Osteocyte (in vitro differentiated cells): ENCODE measurements around the gene LIN54. TPM values are rescaled to one million over a fixed set of nuclear protein-coding genes. Genes with fewer than 3 reads are reported as not detected.
A peak's percentile ranks its signal among the peaks of the same experiment; 100 is the strongest.
"Not testable (repeated sequence)": the region's sequence is repeated elsewhere in the genome, so short reads cannot be mapped to it uniquely, and the experiment has no call there.

ENCODE experiments used
- DNase-seq: peaks from one replicate; pipeline ENCODE4 v3.0.0; 2021; ENCODE audit warnings: mixed read lengths; ENCODE audit not compliant: unreplicated experiment; ENCODE audit errors: extremely low spot score
- H3K27ac Mint-ChIP-seq: one replicate; pipeline ENCODE4 v1.8.0; 2021; ENCODE audit warnings: mild to moderate bottlenecking, mixed read lengths; ENCODE audit not compliant: unreplicated experiment
- H3K27me3 Mint-ChIP-seq: one replicate; pipeline ENCODE4 v1.8.0; 2021; ENCODE audit warnings: mixed read lengths; ENCODE audit not compliant: unreplicated experiment
- H3K36me3 Mint-ChIP-seq: one replicate; pipeline ENCODE4 v1.8.0; 2021; ENCODE audit warnings: mixed read lengths; ENCODE audit not compliant: unreplicated experiment
- H3K4me1 Mint-ChIP-seq: one replicate; pipeline ENCODE4 v1.8.0; 2021; ENCODE audit warnings: mixed read lengths; ENCODE audit not compliant: unreplicated experiment
- H3K4me3 Mint-ChIP-seq: one replicate; pipeline ENCODE4 v1.8.0; 2021; ENCODE audit warnings: mild to moderate bottlenecking, moderate library complexity, mixed read lengths; ENCODE audit not compliant: unreplicated experiment
- H3K9me3 Mint-ChIP-seq: one replicate; pipeline ENCODE4 v1.8.0; 2021; ENCODE audit warnings: mixed read lengths; ENCODE audit not compliant: unreplicated experiment
- total RNA-seq: library from RNA; stranded (reverse); gene quantifications from 2 replicates; pipeline ENCODE4 v1.2.1, GENCODE V29; 2021
- TF ChIP-seq, protein P1 (sequence below): fragments of 200-600 bp; sonication (generic); IDR thresholded peaks from 2 replicates; pipeline ENCODE4 v1.5.0; 2021; ENCODE audit warnings: antibody characterized with exemption, mild to moderate bottlenecking, moderate library complexity

LIN54 gene
- total RNA-seq, 1 donor from 2014 or later, result 12.6 TPM

DNA sequence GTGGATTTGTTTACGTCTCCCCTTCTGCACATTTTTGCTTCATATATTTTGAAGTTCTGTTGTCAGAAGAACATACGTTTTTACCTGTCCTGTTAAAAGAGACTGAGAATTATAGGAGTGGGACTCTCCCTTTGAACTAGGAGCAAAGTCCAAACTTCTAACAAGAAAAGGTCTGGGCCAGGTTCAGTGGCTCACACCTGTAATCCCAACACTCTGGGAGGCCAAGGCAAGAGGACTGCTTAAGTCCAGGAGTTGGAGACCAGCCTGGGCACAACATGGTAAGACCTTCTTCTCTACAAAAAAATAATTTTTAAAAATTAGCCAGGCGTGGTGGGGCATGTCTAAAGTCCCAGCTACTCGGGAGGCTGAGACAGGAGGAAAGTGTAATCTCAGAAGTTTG is 15.8 kb downstream of the LIN54 start:
- TF ChIP-seq, protein P1, sequence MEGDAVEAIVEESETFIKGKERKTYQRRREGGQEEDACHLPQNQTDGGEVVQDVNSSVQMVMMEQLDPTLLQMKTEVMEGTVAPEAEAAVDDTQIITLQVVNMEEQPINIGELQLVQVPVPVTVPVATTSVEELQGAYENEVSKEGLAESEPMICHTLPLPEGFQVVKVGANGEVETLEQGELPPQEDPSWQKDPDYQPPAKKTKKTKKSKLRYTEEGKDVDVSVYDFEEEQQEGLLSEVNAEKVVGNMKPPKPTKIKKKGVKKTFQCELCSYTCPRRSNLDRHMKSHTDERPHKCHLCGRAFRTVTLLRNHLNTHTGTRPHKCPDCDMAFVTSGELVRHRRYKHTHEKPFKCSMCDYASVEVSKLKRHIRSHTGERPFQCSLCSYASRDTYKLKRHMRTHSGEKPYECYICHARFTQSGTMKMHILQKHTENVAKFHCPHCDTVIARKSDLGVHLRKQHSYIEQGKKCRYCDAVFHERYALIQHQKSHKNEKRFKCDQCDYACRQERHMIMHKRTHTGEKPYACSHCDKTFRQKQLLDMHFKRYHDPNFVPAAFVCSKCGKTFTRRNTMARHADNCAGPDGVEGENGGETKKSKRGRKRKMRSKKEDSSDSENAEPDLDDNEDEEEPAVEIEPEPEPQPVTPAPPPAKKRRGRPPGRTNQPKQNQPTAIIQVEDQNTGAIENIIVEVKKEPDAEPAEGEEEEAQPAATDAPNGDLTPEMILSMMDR, result no peak
- Mint-ChIP-seq H3K4me1 (peaks cover 7% of the 10 kb centered on the region), H3K27me3 (no peaks in the 10 kb centered on the region), H3K4me3 (no peak overlapping the region), H3K36me3 (no peaks in the 10 kb centered on the region), H3K27ac (no peak overlapping the region), H3K9me3 (no peaks in the 10 kb centered on the region)
- no peak for DNase-seq

- H3K27me3 Mint-ChIP-seq, result no peaks in the 10 kb centered on the region
Measured at GRCh38 chr4:82989575-82990429, 20.8 kb downstream of the LIN54 start.

DNA sequence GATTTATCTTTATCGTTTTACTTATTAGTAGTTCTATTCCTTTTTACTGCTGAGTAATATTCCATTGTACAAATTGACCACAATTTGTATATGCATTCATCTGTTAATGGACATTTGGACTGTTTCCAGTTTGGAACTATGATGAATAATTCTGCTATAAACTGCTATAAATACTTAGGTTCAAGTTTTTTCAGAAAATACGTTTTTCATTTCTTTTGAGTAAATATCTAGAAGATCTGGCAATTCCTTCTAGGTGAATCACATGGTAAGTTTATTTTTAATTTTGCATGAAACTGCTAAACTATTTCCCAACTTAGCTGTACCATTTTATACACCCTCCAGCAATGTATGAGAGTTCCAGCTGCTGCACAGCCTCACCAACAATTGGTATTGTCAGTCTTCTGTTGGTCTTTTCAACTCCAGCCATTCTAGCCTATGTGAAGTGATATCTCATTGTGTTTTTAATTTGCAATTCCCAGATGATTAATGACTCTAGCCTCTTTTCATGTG is 22.2 kb downstream of the LIN54 start:
- H3K27ac Mint-ChIP-seq, result peak overlapping the region; percentile 78
- H3K9me3 Mint-ChIP-seq, result no peaks in the 10 kb centered on the region
- peaks cover 18% of the 10 kb centered on the region for H3K4me1 Mint-ChIP-seq
- peaks cover 3% of the 10 kb centered on the region for H3K36me3 Mint-ChIP-seq
- TF ChIP-seq, protein P1, result no peak
- DNase-seq, result no peak
- no peaks in the 10 kb centered on the region for H3K27me3 Mint-ChIP-seq
- no peak overlapping the region for H3K4me3 Mint-ChIP-seq

More at GRCh38 chr4:82989575-82990429, 20.8 kb downstream of the LIN54 start:
- peak overlapping the region; percentile 41 for H3K4me3 Mint-ChIP-seq
- H3K36me3 Mint-ChIP-seq, result no peaks in the 10 kb centered on the region
- peaks cover 18% of the 10 kb centered on the region for H3K4me1 Mint-ChIP-seq
- peak overlapping the region; percentile 78 for H3K27ac Mint-ChIP-seq
- no peaks in the 10 kb centered on the region for H3K9me3 Mint-ChIP-seq
- DNase-seq, result no peak
- TF ChIP-seq, protein P1, result no peak

- peaks cover 18% of the 10 kb centered on the region for H3K4me1 Mint-ChIP-seq
- not testable (repeated sequence) for H3K27ac Mint-ChIP-seq, DNase-seq, H3K27me3 Mint-ChIP-seq, H3K4me3 Mint-ChIP-seq, H3K9me3 Mint-ChIP-seq, H3K36me3 Mint-ChIP-seq
Measured at GRCh38 chr4:82987519-82987918, 23.1 kb downstream of the LIN54 start.

GRCh38 chr4:82984459-82984858 is 26.2 kb downstream of the LIN54 start:
- no peak for DNase-seq
- peak overlapping the region; percentile 64 for H3K27ac Mint-ChIP-seq
- no peaks in the 10 kb centered on the region for H3K9me3 Mint-ChIP-seq
- H3K36me3 Mint-ChIP-seq, result peaks cover 3% of the 10 kb centered on the region
- TF ChIP-seq, protein P1, result no peak
- H3K4me3 Mint-ChIP-seq, result no peak overlapping the region
- H3K27me3 Mint-ChIP-seq, result no peaks in the 10 kb centered on the region
- peaks cover 18% of the 10 kb centered on the region for H3K4me1 Mint-ChIP-seq
